GM06990 (cell line): ENCODE data around the gene HOPX.

Experiments used
- DNase-seq: peaks from one replicate; pipeline ENCODE4 v3.0.0-alpha.2; 2011; ENCODE audit not compliant: insufficient read length; ENCODE audit errors: extremely low read depth
- H3K27me3 ChIP-seq: replicated peaks from 2 replicates; pipeline ENCODE4 v1.6.0; 2011; ENCODE audit warnings: low read length; ENCODE audit not compliant: control insufficient read depth, insufficient read depth
- H3K36me3 ChIP-seq: 2 replicates; pipeline ENCODE4 v1.5.1; 2011; ENCODE audit warnings: low read length; ENCODE audit not compliant: control insufficient read depth, insufficient read depth
- H3K4me3 ChIP-seq: replicated peaks from 2 replicates; pipeline ENCODE4 v1.5.1; 2011; ENCODE audit warnings: low read depth, mild to moderate bottlenecking, control low read depth, low read length
- CTCF ChIP-seq: IDR thresholded peaks from 2 replicates; pipeline ENCODE4 v1.5.1; 2011; ENCODE audit warnings: low read length, control low read depth, mild to moderate bottlenecking, inconsistent platforms; ENCODE audit not compliant: insufficient read depth, poor library complexity, severe bottlenecking

Gene HOPX

GRCh38 chr4:56666279-56666678, 14.8 kb downstream of the HOPX start:
- DNase-seq: no peak
- no peak for TF ChIP-seq CTCF
- Histone ChIP-seq H3K36me3 (no peaks in the 10 kb centered on the region), H3K4me3 (no peak overlapping the region), H3K27me3 (no peaks in the 10 kb centered on the region)

GRCh38 chr4:56665781-56666180, 15.3 kb downstream of the HOPX start:
- TF ChIP-seq CTCF: no peak
- DNase-seq: no peak
- no peaks in the 10 kb centered on the region for H3K27me3 ChIP-seq
- H3K36me3 ChIP-seq: no peaks in the 10 kb centered on the region
- no peak overlapping the region for H3K4me3 ChIP-seq

- Histone ChIP-seq H3K27me3 (no peaks in the 10 kb centered on the region), H3K36me3 (no peaks in the 10 kb centered on the region), H3K4me3 (no peak overlapping the region)
- TF ChIP-seq CTCF: no peak
- DNase-seq: no peak
Measured at GRCh38 chr4:56662782-56663468, 18.2 kb downstream of the HOPX start.

- Histone ChIP-seq H3K36me3 (no peaks in the 10 kb centered on the region), H3K27me3 (0 out of 2 replicates have a peak, but pooled peaks cover 1% of the 10 kb centered on the region), H3K4me3 (no peak overlapping the region)
- no peak for TF ChIP-seq CTCF
- DNase-seq: no peak
Measured at GRCh38 chr4:56659946-56660345, 21.1 kb downstream of the HOPX start.

GRCh38 chr4:56658528-56658927, 22.6 kb downstream of the HOPX start:
- H3K4me3 ChIP-seq: no peak overlapping the region
- peaks cover 1% of the 10 kb centered on the region; the same call in 1 of the 2 replicates for H3K27me3 ChIP-seq
- no peaks in the 10 kb centered on the region for H3K36me3 ChIP-seq
- no peak for TF ChIP-seq CTCF
- no peak for DNase-seq

- Histone ChIP-seq H3K4me3 (no peak overlapping the region), H3K27me3 (peaks cover 1% of the 10 kb centered on the region; the same call in 1 of the 2 replicates), H3K36me3 (no peaks in the 10 kb centered on the region)
- TF ChIP-seq CTCF: no peak
- DNase-seq: no peak
Measured at GRCh38 chr4:56657818-56658217, 23.3 kb downstream of the HOPX start.
